SKM-1 (cell line): ENCODE results near the gene NRTN.

Experiments used
- DNase-seq: peaks from one replicate; lab custom pipeline; 2025; ENCODE audit not compliant: unreplicated experiment; lab: John Stamatoyannopoulos, UW

Gene NRTN

GRCh38 chr19:5811117-5811516, 6.2 kb downstream of the NRTN start:
- DNase-seq, result no peak

GRCh38 chr19:5814123-5814851, 9.4 kb downstream of the NRTN start:
- no peak for DNase-seq

- no peak for DNase-seq
Observed at GRCh38 chr19:5814852-5815246, 10.0 kb downstream of the NRTN start.

GRCh38 chr19:5817218-5817617, 12.4 kb downstream of the NRTN start:
- no peak for DNase-seq

GRCh38 chr19:5818594-5818993, 13.7 kb downstream of the NRTN start:
- no peak for DNase-seq

GRCh38 chr19:5820785-5821184, 15.9 kb downstream of the NRTN start:
- no peak for DNase-seq

GRCh38 chr19:5821521-5822180, 16.8 kb downstream of the NRTN start:
- no peak for DNase-seq

- no peak for DNase-seq
Observed at GRCh38 chr19:5822181-5822844, 17.4 kb downstream of the NRTN start.

- DNase-seq, result no peak
Observed at GRCh38 chr19:5823579-5824281, 18.9 kb downstream of the NRTN start.

GRCh38 chr19:5824751-5825150, 19.9 kb downstream of the NRTN start:
- no peak for DNase-seq

GRCh38 chr19:5825178-5825577, 20.3 kb downstream of the NRTN start:
- no peak for DNase-seq

GRCh38 chr19:5826531-5827341, 21.9 kb downstream of the NRTN start:
- DNase-seq, result no peak

- no peak for DNase-seq
Observed at GRCh38 chr19:5827342-5827890, 22.5 kb downstream of the NRTN start.

- DNase-seq, result peak; percentile 97
Observed at GRCh38 chr19:5827891-5828660, 23.2 kb downstream of the NRTN start.

GRCh38 chr19:5828661-5829566, 24.0 kb downstream of the NRTN start:
- no peak for DNase-seq

GRCh38 chr19:5829567-5830310, 24.9 kb downstream of the NRTN start:
- no peak for DNase-seq

- no peak for DNase-seq
Observed at GRCh38 chr19:5831159-5831558, 26.3 kb downstream of the NRTN start.

- DNase-seq, result no peak
Observed at GRCh38 chr19:5832061-5832460, 27.2 kb downstream of the NRTN start.
